SK-N-SH treated with all-trans-retinoic acid at 6 μM for 48 hours (cell line): Measurements from ENCODE around the gene NSUN7.

Source experiments
- ATAC-seq: fragments of 200-7000 bp; cut with Tn5 transposase; 3 replicates; pipeline ENCODE4 v1.9.1; 2020; ENCODE audit warnings: mild to moderate bottlenecking, moderate library complexity
- ARNTL ChIP-seq: fragments of 450-650 bp; formaldehyde crosslinking; IDR thresholded peaks from 2 replicates; pipeline ENCODE4 v1.5.0; 2020; ENCODE audit warnings: low read depth, mild to moderate bottlenecking, moderate library complexity, borderline replicate concordance
- BACH2 ChIP-seq: fragments of 250-450 bp; sonication (Bioruptor Pico); IDR thresholded peaks from 2 replicates; pipeline ENCODE4 v1.9.0; 2021; ENCODE audit warnings: mild to moderate bottlenecking, borderline replicate concordance
- CREB5 ChIP-seq: fragments of 250-450 bp; sonication (Bioruptor Pico); IDR thresholded peaks from 2 replicates; pipeline ENCODE4 v1.5.1; 2020; ENCODE audit warnings: low read depth, mild to moderate bottlenecking, moderate library complexity
- CSDC2 ChIP-seq: fragments of 250-450 bp; sonication (Bioruptor Pico); IDR thresholded peaks from 2 replicates; pipeline ENCODE4 v1.5.0; 2020; ENCODE audit warnings: mild to moderate bottlenecking, moderate library complexity
- CSRNP3 ChIP-seq: fragments of 250-450 bp; sonication (Bioruptor Pico); IDR thresholded peaks from 2 replicates; pipeline ENCODE4 v1.5.1; 2021; ENCODE audit warnings: mild to moderate bottlenecking, moderate library complexity
- ISL1 ChIP-seq: fragments of 250-450 bp; sonication (Bioruptor Pico); IDR thresholded peaks from 2 replicates; pipeline ENCODE4 v2.1.2; 2022; ENCODE audit warnings: mild to moderate bottlenecking, moderate library complexity
- OSR1 ChIP-seq: fragments of 250-450 bp; sonication (Bioruptor Pico); IDR thresholded peaks from 2 replicates; pipeline ENCODE4 v1.8.0; 2022; ENCODE audit warnings: moderate library complexity, mild to moderate bottlenecking, inconsistent platforms
- POU6F1 ChIP-seq: fragments of 250-450 bp; sonication (Bioruptor Pico); IDR thresholded peaks from 2 replicates; pipeline ENCODE4 v1.8.0; 2021; ENCODE audit warnings: low read depth, mild to moderate bottlenecking, moderate library complexity, borderline replicate concordance
- TCF4 ChIP-seq: fragments of 250-450 bp; sonication (Bioruptor Pico); IDR thresholded peaks from 2 replicates; pipeline ENCODE4 v1.8.0; 2021; ENCODE audit warnings: mild to moderate bottlenecking, moderate library complexity, borderline replicate concordance
- TOX ChIP-seq: fragments of 250-450 bp; sonication (Bioruptor Pico); IDR thresholded peaks from 2 replicates; pipeline ENCODE4 v1.8.0; 2021; ENCODE audit warnings: mild to moderate bottlenecking, moderate library complexity, borderline replicate concordance
- TSHZ2 ChIP-seq: fragments of 250-450 bp; sonication (Bioruptor Pico); IDR thresholded peaks from 2 replicates; pipeline ENCODE4 v1.5.0; 2020; ENCODE audit warnings: mild to moderate bottlenecking, moderate library complexity
- ZC3H10 ChIP-seq: fragments of 250-450 bp; sonication (Bioruptor Pico); IDR thresholded peaks from 2 replicates; pipeline ENCODE4 v1.5.1; 2021; ENCODE audit warnings: mild to moderate bottlenecking, moderate library complexity
- ZFP3 ChIP-seq: fragments of 250-450 bp; sonication (Bioruptor Pico); IDR thresholded peaks from 2 replicates; pipeline ENCODE4 v1.5.0; 2020; ENCODE audit warnings: mild to moderate bottlenecking, moderate library complexity
- ZFP30 ChIP-seq: fragments of 450-650 bp; formaldehyde crosslinking; IDR thresholded peaks from 2 replicates; pipeline ENCODE4 v1.5.0; 2022; ENCODE audit warnings: mild to moderate bottlenecking, moderate library complexity
- ZNF565 ChIP-seq: fragments of 450-650 bp; formaldehyde crosslinking; conservative IDR thresholded peaks from 2 replicates; pipeline ENCODE4 v1.5.0; 2020; ENCODE audit warnings: low read depth, mild to moderate bottlenecking, moderate library complexity
- ZNF70 ChIP-seq: fragments of 450-650 bp; formaldehyde crosslinking; IDR thresholded peaks from 2 replicates; pipeline ENCODE4 v1.5.0; 2020; ENCODE audit warnings: mild to moderate bottlenecking, moderate library complexity
- TF ChIP-seq, protein P1 (sequence below): fragments of 250-450 bp; sonication (Bioruptor Pico); IDR thresholded peaks from 2 replicates; pipeline ENCODE4 v1.8.0; 2020; ENCODE audit warnings: mild to moderate bottlenecking, moderate library complexity, borderline replicate concordance

Gene NSUN7

DNA sequence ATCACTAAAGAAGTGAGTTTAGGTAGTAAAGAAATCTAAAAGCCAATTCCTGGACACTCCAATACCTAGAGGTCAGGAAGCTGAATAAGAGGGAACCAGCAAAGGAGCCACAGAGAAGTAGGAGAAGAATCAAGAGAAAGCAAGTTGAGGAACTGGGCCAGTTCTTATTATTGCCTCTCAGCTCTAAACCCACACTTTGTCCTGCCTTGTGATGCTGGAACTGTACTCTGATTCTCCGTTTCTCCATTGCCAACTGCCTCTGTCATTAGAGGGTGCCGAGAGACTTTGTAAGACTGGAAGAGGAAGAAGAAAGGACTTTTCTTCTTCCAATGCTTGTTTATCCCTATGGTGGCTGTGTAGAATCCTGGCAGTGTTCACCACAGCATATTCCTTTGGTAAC is 38.6 kb downstream of the NSUN7 start:
- ATAC-seq: no peak
- TF ChIP-seq CREB5 (CRISPR knock-in tag) (no peak), ZNF70 (no peak), CSRNP3 (CRISPR knock-in tag) (no peak), ZFP3 (CRISPR knock-in tag) (no peak), ARNTL (CRISPR knock-in tag) (no peak), ZFP30 (CRISPR knock-in tag) (no peak), CSDC2 (no peak), TCF4 (CRISPR knock-in tag) (no peak), OSR1 (no peak), BACH2 (no peak)
- TF ChIP-seq, protein P1, sequence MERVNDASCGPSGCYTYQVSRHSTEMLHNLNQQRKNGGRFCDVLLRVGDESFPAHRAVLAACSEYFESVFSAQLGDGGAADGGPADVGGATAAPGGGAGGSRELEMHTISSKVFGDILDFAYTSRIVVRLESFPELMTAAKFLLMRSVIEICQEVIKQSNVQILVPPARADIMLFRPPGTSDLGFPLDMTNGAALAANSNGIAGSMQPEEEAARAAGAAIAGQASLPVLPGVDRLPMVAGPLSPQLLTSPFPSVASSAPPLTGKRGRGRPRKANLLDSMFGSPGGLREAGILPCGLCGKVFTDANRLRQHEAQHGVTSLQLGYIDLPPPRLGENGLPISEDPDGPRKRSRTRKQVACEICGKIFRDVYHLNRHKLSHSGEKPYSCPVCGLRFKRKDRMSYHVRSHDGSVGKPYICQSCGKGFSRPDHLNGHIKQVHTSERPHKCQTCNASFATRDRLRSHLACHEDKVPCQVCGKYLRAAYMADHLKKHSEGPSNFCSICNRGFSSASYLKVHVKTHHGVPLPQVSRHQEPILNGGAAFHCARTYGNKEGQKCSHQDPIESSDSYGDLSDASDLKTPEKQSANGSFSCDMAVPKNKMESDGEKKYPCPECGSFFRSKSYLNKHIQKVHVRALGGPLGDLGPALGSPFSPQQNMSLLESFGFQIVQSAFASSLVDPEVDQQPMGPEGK (CRISPR knock-in tag): no peak

- no peak for ATAC-seq
- TF ChIP-seq ZFP30 (CRISPR knock-in tag): no peak
- TF ChIP-seq ZFP3 (CRISPR knock-in tag): no peak
- no peak for TF ChIP-seq ISL1 (CRISPR knock-in tag)
Observed at GRCh38 chr4:40789031-40789430, 39.3 kb downstream of the NSUN7 start.

DNA sequence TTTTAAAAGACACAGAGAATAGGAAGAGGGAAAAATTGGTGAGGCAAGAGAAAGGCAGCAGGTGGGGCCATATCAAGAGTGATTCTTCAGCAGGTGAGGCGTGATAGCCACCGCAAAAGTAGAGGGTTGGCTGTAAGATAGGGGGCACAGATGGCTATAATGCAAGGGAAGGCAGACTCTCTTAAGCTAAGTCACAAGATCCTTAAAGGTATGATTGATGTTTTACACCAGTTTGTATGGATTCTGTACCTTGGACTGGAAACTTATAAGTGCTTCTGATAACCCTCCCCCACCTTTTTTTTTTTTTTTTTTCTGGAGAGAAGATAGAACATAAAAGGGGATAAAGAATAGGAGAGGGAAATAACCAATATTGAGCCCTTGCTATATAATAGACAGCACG is 40.0 kb downstream of the NSUN7 start:
- ATAC-seq: no peak

More for the DNA sequence above, 40.0 kb downstream of the NSUN7 start:
- no peak for TF ChIP-seq TSHZ2 (CRISPR knock-in tag)
- no peak for TF ChIP-seq ZNF565 (CRISPR knock-in tag)
- no peak for TF ChIP-seq POU6F1
- no peak for TF ChIP-seq ARNTL (CRISPR knock-in tag)
- no peak for TF ChIP-seq ZFP3 (CRISPR knock-in tag)
- no peak for TF ChIP-seq CSRNP3 (CRISPR knock-in tag)
- TF ChIP-seq ZC3H10 (CRISPR knock-in tag): no peak
- TF ChIP-seq BACH2: no peak
- TF ChIP-seq TOX: no peak
